Endothelial cell (in vitro differentiated cells): ENCODE results near the gene MAP2K5. TPM values are rescaled to one million over a fixed set of nuclear protein-coding genes. Genes with fewer than 3 reads are reported as not detected.

Source experiments
- DNase-seq: peaks from one replicate; pipeline ENCODE4 v3.0.0; 2021; ENCODE audit warnings: low spot score
- H3K27ac Mint-ChIP-seq: one replicate; pipeline ENCODE4 v1.8.0; 2021; ENCODE audit warnings: mixed read lengths, inconsistent platforms; ENCODE audit not compliant: unreplicated experiment
- H3K27me3 Mint-ChIP-seq: one replicate; pipeline ENCODE4 v1.8.0; 2021; ENCODE audit warnings: mild to moderate bottlenecking, moderate library complexity, mixed read lengths, inconsistent platforms; ENCODE audit not compliant: unreplicated experiment
- H3K36me3 Mint-ChIP-seq: one replicate; pipeline ENCODE4 v1.8.0; 2021; ENCODE audit warnings: mild to moderate bottlenecking, low read depth, mixed read lengths, inconsistent platforms; ENCODE audit not compliant: unreplicated experiment
- H3K4me1 Mint-ChIP-seq: one replicate; pipeline ENCODE4 v1.8.0; 2021; ENCODE audit warnings: mild to moderate bottlenecking, mixed read lengths, inconsistent platforms; ENCODE audit not compliant: unreplicated experiment
- H3K4me3 Mint-ChIP-seq: one replicate; pipeline ENCODE4 v1.8.0; 2021; ENCODE audit warnings: mild to moderate bottlenecking, mixed read lengths, inconsistent platforms; ENCODE audit not compliant: unreplicated experiment
- H3K9me3 Mint-ChIP-seq: one replicate; pipeline ENCODE4 v1.8.0; 2021; ENCODE audit warnings: mixed read lengths, inconsistent platforms; ENCODE audit not compliant: unreplicated experiment
- total RNA-seq: library from RNA; stranded (reverse); fragmentation: NEBNext Ultra II Directional; extraction: Animal tissue kit (Norgen Biotek cat#: 25700); gene quantifications from one replicate; pipeline ENCODE4 v1.2.1, GENCODE V29; 2021; ENCODE audit not compliant: unreplicated experiment
- TF ChIP-seq, protein P1 (sequence below): fragments of 200-600 bp; sonication (generic); IDR thresholded peaks from one replicate; pipeline ENCODE4 v1.5.0; 2021; ENCODE audit warnings: antibody characterized with exemption; ENCODE audit not compliant: unreplicated experiment

MAP2K5 gene
- total RNA-seq, 1 donor from 2014 or later, result 22.2 TPM

DNA sequence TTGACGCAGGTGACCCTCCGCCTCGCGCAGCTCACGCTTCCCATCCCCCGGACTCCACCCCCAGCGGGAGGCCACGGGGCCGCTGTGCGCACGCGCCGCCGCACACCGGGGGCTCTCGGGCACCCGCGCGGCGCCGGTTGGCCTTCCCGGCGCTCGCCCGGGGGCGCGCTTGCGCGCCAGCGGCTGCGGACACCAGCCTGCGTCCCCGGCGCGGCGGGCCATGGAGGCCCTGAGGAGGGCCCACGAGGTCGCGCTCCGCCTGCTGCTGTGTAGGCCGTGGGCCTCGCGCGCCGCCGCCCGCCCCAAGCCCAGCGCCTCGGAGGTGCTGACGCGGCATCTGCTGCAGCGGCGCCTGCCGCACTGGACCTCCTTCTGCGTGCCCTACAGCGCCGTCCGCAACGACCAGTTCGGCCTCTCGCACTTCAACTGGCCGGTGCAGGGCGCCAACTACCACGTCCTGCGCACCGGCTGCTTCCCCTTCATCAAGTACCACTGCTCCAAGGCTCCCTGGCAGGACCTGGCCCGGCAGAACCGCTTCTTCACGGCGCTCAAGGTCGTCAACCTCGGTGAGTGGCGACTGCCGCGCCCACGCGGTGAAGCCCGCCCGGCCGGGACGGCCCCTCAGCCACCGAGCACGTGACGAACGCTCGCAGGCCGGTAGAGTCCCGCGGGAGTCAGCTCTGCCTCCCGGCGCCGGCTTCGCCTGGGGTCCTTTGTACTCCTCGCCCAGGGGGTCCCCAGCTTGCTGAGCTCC lies 21.3 kb upstream of the MAP2K5 start, which contains the start of gene C15orf61:
C15orf61 (plus strand) TSS at position 103 of the 754 bp plus-strand sequence; CDS start at position 221, 118 bp downstream.
- H3K36me3 Mint-ChIP-seq, result no peaks in the 10 kb centered on the region

DNA sequence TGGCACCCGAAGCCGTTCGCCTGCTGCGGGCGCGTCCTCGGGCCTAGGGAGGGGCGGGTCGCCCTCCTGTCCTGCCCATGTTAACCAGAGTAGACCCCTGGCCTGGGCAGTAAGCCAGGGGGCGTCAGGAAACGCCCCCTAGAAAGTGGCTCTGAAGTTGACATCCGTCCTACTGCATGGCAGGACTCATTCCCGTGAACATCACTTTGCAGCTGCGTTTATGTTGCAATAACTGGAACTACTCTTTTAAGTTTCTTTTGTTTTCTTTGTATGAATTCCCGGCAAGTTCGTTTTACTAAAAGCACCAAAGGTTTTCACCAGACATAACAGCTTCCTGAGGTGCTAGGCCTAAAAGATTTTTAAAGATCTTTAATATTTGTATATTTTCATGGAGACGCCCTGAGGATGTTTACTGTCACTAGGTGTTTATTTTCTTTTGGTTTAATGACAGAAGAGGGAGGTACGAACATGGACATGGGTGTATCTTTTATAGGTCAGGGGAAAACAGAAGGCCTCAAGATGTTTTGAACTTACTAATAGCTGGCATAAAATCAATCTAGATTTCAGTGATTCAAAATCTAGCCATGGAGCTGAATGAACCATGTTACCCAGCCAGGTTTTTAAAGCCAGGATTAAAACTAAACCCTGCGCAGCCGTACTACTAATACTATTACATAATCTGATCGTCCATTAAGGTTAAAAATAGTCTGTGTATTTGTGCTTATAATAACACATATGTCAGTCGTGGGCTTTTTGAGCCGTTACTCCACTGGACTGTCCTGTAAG lies 20.5 kb upstream of the MAP2K5 start:
- peak overlapping the region; percentile 90 for H3K4me3 Mint-ChIP-seq
- H3K9me3 Mint-ChIP-seq, result no peaks in the 10 kb centered on the region
- peak overlapping the region; percentile 32 for H3K27ac Mint-ChIP-seq
- DNase-seq, result no peak
- TF ChIP-seq, protein P1, sequence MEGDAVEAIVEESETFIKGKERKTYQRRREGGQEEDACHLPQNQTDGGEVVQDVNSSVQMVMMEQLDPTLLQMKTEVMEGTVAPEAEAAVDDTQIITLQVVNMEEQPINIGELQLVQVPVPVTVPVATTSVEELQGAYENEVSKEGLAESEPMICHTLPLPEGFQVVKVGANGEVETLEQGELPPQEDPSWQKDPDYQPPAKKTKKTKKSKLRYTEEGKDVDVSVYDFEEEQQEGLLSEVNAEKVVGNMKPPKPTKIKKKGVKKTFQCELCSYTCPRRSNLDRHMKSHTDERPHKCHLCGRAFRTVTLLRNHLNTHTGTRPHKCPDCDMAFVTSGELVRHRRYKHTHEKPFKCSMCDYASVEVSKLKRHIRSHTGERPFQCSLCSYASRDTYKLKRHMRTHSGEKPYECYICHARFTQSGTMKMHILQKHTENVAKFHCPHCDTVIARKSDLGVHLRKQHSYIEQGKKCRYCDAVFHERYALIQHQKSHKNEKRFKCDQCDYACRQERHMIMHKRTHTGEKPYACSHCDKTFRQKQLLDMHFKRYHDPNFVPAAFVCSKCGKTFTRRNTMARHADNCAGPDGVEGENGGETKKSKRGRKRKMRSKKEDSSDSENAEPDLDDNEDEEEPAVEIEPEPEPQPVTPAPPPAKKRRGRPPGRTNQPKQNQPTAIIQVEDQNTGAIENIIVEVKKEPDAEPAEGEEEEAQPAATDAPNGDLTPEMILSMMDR, result no peak
- H3K4me1 Mint-ChIP-seq, result peaks cover 13% of the 10 kb centered on the region
- no peaks in the 10 kb centered on the region for H3K27me3 Mint-ChIP-seq
- no peaks in the 10 kb centered on the region for H3K36me3 Mint-ChIP-seq

More for the DNA sequence above, 21.3 kb upstream of the MAP2K5 start, which contains the start of gene C15orf61:
- DNase-seq, result peak; percentile 77
- H3K9me3 Mint-ChIP-seq, result no peaks in the 10 kb centered on the region
- TF ChIP-seq, protein P1, result no peak
- H3K4me3 Mint-ChIP-seq, result peak within 1 kb of the TSS; percentile 91
- H3K4me1 Mint-ChIP-seq, result peaks cover 13% of the 10 kb centered on the region
- H3K27me3 Mint-ChIP-seq, result no peaks in the 10 kb centered on the region
- H3K27ac Mint-ChIP-seq, result peak within 1 kb of the TSS; percentile 32

DNA sequence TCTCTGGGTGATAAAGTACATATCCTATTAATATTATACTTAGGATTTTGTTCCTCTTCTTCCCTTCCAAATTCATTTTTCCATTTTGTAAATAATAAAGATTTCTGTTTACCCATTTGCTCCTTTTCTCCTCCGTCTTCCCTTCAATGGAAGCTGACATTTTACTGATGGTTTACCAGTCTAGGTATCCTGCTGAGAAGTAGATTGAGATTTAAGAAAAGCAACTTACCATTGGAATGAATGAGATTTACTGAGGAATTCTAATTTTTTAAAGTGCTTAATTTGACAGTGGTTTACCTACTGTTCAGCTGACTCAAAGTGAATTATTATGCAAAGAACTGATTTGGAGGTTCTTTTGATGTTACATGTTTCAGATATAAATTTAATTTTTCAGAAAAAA lies 19.2 kb upstream of the MAP2K5 start:
- TF ChIP-seq, protein P1, result no peak
- Mint-ChIP-seq H3K27ac (no peak overlapping the region), H3K4me1 (peaks cover 13% of the 10 kb centered on the region), H3K9me3 (no peaks in the 10 kb centered on the region), H3K4me3 (no peak overlapping the region), H3K27me3 (no peaks in the 10 kb centered on the region), H3K36me3 (no peaks in the 10 kb centered on the region)
- DNase-seq, result no peak

DNA sequence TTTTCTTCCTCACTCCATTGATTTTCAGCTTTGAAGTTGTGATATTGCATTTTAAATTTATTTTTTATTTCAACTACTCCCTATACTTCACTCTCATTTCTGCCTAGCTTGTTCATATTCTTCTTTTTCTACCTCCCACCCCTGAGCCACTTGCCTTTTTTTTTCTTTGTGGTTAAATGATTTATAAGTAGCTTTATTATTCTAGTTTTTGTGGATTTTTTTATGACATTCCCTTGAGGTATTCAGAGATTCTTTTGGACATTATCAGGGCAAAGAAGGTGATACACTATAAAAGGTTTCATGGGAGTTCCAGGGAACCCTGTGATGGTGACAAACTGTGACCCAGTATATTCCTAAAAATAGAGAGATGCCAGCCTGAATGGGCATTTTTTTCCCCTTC lies 18.3 kb upstream of the MAP2K5 start:
- Mint-ChIP-seq H3K27me3 (no peaks in the 10 kb centered on the region), H3K27ac (no peak overlapping the region), H3K9me3 (no peaks in the 10 kb centered on the region), H3K36me3 (no peaks in the 10 kb centered on the region), H3K4me1 (peaks cover 9% of the 10 kb centered on the region), H3K4me3 (no peak overlapping the region)
- TF ChIP-seq, protein P1, result no peak
- DNase-seq, result no peak

DNA sequence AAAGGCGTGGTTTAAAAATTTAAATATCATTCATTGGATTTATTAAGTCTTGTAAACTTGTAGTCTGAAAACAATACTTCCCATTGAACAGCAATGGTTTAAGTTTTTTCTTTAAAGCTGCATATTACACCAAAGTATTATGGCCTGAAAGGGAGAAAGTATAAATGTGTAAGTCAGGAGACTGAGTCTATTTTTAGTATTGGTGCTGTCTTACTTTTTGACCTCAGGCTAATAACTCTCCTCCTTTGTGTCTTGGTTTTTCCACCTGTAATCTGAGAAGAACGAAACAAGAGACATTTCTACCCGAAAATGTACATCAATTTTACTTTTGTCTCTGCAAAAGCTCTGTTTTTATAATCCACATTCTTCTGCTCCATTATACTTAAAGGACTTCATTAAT lies 14.0 kb upstream of the MAP2K5 start:
- Mint-ChIP-seq H3K36me3 (no peaks in the 10 kb centered on the region), H3K4me3 (no peak overlapping the region), H3K9me3 (no peaks in the 10 kb centered on the region), H3K27ac (no peak overlapping the region), H3K27me3 (no peaks in the 10 kb centered on the region), H3K4me1 (no peaks in the 10 kb centered on the region)
- TF ChIP-seq, protein P1, result no peak
- DNase-seq, result no peak
